ENCODE results near the gene ADGRG3.
"Not testable (repeated sequence)": the region's sequence is repeated elsewhere in the genome, so short reads cannot be mapped to it uniquely, and the experiment has no call there.

ADGRG3 gene

DNA sequence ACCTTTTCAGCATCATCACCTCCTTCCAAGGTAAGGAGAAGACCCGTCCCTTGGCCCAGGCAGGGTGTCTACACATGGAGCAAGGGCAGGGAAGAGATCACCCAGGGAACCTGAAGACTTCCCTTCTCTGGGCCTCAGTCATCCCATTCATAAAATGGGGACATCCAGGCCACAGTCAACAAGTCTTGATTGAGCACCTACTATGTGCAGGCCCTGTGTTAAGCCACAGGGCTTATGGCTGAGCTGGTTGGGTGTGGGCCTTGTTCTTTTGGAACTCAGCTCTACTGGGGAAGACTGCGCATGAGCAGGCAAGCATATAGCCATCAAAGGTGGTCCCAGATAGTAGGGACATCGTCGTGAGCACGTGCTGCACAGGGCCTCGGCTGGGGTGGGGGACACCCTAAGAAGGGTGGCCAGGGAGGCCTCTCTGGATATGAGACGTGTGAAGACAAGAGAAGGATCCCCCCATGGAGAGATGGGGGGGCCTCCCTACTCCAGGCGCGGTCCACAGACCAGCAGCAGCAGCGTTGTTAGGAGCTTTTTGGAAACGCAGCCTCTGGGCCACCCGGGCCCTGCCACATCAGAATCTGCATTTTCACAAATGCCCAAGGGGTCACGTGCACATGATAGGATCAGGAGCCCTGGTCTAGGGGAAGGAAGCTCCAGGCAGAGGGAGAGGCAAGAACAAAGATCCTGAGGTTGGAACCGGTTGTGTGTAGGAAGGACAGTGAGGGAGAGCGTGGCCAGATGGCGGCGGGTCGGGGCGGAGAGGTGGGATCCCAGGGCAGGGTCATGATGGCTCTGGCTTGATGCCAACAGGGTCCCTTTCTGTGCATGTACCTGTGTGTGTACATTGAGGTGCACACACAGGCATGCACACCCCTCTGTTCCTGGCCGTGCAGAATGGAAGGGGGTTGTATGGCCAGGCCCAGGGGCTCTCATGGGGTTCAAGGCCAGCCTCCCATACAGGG lies 5.9 kb upstream of the ADGRG3 start:
- DNase-seq (ENCODE audit: low read depth in 3 of 3, low spot score in 1 of 3): no peak

DNA sequence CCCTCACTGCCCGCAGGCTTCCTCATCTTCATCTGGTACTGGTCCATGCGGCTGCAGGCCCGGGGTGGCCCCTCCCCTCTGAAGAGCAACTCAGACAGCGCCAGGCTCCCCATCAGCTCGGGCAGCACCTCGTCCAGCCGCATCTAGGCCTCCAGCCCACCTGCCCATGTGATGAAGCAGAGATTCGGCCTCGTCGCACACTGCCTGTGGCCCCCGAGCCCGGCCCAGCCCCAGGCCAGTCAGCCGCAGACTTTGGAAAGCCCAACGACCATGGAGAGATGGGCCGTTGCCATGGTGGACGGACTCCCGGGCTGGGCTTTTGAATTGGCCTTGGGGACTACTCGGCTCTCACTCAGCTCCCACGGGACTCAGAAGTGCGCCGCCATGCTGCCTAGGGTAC lies 4.7 kb upstream of the ADGRG3 start:
- no peak for DNase-seq (ENCODE audit: low read depth in 3 of 3, low spot score in 1 of 3)

DNA sequence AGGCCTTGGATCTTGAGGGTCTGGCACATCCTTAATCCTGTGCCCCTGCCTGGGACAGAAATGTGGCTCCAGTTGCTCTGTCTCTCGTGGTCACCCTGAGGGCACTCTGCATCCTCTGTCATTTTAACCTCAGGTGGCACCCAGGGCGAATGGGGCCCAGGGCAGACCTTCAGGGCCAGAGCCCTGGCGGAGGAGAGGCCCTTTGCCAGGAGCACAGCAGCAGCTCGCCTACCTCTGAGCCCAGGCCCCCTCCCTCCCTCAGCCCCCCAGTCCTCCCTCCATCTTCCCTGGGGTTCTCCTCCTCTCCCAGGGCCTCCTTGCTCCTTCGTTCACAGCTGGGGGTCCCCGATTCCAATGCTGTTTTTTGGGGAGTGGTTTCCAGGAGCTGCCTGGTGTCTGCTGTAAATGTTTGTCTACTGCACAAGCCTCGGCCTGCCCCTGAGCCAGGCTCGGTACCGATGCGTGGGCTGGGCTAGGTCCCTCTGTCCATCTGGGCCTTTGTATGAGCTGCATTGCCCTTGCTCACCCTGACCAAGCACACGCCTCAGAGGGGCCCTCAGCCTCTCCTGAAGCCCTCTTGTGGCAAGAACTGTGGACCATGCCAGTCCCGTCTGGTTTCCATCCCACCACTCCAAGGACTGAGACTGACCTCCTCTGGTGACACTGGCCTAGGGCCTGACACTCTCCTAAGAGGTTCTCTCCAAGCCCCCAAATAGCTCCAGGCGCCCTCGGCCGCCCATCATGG lies 4.0 kb upstream of the ADGRG3 start:
- DNase-seq (ENCODE audit: low read depth in 3 of 3, low spot score in 1 of 3): no peak

DNA sequence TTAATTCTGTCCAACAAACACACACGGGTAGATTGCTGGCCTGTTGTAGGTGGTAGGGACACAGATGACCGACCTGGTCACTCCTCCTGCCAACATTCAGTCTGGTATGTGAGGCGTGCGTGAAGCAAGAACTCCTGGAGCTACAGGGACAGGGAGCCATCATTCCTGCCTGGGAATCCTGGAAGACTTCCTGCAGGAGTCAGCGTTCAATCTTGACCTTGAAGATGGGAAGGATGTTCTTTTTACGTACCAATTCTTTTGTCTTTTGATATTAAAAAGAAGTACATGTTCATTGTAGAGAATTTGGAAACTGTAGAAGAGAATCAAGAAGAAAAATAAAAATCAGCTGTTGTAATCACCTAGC lies 3.5 kb upstream of the ADGRG3 start:
- no peak for DNase-seq (ENCODE audit: low read depth in 3 of 3, low spot score in 1 of 3)

DNA sequence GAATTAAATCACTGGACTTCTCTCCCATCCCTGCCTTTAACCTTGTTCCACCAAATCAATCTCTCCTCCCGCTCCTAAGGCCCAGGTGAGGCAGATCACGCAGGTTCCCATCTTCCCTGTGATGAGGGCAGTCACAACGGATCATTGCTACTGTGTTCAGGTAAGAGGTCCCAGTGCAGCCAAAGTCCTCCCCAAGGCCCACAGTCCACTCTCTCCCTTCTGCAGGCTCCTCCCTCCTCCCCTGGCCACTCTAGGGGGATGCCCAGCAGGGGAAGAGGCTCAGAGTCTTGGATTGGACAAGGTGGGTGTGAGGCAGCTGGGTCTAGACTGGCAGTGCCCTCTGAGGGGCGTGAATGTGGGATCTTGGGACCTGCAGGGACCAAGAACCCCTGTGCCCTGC lies 2.6 kb upstream of the ADGRG3 start:
- DNase-seq (ENCODE audit: low read depth in 3 of 3, low spot score in 1 of 3): no peak

DNA sequence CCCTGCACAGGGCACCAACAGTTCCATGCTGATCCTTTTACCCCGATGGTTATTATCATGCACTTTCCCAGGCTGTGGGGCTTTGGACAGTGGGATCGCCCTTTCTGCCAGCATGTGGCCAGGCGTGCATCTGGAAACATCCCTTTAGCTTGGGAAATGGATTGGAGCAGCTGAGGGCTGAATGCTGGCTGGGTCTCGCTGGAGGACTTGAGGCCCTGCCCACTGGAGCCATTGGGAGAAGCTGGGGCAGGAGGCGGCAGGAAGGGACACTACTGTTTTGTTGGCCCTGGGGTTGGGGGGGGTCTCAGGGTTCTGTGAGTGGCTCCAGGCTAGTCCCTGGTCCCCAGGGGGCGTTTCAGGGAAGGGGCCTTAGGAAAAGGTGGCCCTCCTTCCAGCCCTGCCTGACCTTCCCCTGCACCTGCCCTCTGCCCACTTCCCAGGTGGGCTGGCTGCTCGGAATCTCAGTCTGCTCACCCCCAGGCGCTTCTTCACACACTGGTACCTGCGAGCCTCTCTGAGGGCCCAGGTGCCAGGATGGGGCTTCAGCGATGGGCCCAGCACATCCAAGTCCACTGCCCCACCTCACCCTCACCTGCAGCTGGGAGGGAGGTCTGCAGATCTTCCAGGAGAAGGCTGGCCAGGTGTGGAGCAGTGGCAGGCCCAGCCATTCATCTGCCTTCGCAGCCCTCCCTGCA lies 1.6 kb upstream of the ADGRG3 start:
- DNase-seq (ENCODE audit: low read depth in 3 of 3, low spot score in 1 of 3): no peak

DNA sequence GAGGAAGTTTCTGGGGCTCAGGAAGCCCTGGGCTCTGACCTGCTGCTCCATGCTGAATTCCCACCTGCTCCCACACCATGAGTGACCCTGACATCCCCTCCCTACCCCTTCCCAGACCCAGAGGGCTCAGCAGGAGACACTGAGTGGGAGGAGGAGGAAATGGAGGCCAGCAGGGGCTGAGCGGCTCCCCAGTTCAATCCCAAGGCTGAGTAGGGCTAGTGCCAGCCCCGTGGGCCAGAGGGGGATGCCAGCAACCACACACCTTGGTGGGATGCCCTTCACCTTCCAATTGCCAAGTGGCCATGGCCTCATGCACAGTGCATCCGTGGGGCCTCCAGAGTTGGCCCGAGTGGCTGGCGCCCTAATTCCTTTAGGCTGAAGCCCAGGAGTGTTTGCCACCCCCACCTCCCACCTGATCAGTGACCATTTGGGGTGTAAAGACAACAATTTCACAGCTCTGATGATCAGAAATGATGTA lies 1.0 kb upstream of the ADGRG3 start:
- no peak for DNase-seq (ENCODE audit: low read depth in 3 of 3, low spot score in 1 of 3)

DNA sequence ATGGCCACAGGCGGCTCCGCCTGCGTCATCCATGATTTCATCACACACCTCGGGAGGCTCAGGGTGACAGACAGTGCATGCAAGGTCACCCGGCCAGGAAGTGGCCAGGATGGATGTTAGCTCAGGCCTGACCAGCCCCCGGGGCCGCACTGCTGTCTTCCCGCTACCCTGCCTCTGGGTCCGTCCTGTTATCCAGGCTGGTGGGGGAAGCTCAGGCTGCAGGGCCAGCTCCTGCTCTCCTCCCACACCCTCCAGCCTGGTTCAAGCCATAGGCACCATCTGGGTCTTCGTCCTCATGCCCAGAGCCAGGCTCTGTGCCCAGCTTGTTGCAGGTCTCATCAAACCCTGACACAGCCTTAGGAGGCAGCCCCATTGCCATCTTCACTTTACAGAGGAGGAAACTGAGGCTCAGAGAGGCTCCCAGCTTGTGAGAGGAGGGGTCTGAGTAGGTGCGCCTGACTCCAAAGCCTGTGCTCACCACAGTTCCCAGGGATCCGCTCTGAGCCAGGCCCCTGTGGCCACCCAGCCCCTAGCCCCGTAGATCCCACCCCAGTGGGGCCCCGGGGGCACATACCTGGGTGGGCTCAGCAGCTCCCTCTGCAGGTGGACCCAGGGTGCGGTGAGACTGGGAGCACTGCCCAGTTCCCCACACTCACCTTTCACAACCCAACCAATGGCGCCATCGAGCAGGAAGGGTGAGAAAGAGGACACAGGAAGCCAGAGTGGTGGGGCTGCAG lies 412 bp upstream of the ADGRG3 start:
- no peak for DNase-seq (ENCODE audit: low read depth in 3 of 3, low spot score in 1 of 3)

DNA sequence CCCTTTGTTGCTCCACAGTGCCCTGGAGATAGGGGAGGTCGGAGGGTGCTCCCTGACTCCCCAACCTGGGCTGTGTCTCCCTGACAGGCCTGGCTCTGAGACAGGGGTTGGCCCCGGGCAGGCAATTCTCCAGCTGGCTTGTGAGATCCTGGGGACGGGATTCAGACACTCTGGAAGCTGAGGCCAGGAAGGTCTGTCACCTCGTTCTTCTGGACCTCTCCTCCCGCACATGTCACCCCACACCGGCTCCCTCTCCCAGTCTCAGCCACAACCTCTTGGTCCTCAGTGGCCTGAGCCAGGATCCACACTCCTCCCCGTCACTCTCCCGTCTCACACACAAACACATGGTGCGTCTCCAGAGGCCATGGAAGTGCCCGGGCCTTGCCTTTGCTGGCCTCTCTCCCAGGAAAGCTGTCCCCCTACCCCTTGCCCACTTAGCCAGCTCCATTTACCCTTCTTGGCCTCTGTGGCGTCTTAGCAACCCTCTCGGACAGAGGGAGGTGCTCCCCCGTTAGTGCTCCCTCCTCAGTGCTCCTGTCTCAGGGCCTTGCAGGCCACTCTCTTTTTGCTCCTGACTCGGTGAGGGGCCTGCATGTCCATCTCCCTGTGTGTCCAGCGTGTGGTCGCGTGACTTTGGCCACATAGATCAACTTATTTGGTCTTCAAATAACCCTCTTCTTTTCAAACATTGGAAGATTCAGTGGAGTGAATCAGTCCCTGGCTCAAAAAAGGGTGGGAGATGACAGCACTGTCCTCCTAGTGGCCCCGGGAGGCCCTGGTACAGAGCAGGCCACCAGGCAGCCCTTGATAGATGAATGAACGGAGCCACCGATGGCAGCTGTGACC lies 747 bp downstream of the ADGRG3 start:
- DNase-seq (ENCODE audit: low read depth in 3 of 3, low spot score in 1 of 3): no peak

DNA sequence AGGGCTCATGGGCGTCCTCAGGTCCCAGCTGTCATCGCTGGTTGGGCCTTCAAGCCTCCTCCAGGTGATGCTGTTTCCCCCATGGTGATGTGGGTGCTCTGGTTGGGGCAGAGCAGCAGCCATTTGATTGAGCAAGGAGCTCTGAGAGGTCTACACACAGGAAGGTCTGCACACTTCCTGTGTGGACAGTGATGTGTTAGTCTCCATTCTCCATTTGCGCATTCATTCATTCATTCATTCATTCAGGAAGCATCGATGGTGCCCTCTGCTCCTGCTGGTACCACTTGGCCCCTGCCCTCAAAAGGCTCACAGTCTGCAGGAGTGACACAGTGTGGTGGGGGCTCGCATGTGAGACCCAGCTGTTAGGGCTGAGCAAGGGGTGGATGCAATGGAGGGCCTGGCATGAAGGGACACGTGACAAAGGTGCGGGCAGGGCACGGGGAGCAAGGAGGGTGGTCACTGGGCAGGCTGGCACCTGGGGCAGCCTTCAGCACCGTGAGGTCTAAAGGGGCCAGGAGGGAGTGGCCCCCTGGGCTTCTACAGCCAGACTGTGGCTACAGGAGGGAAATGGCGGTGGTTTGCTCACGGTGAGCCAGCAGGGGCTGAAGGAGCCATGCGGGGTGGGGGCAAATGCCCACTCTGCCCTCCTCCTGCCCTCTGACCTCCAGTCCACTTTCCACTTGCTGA lies 1.5 kb downstream of the ADGRG3 start:
- DNase-seq (ENCODE audit: low read depth in 3 of 3, low spot score in 1 of 3): no peak

DNA sequence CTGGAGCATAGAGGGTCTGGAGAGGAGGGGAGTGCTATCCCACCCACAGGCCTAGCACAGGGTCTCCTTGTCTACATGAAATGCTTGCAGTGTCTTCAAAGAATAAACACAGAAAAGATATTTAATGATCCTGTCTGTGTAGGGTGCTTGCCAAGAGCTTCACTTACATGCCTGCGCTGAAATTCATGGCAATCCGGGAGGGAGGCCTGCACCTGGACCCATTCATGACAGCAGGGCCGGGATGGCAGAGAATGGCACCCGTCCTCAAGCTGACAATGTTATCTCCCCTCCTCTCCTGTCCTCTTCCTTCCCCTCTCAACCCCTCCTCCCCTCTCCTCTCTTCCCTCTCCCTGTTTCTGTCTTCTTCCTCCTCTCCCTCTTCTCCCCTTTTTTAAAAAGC lies 2.1 kb downstream of the ADGRG3 start:
- no peak for DNase-seq (ENCODE audit: low read depth in 3 of 3, low spot score in 1 of 3)

DNA sequence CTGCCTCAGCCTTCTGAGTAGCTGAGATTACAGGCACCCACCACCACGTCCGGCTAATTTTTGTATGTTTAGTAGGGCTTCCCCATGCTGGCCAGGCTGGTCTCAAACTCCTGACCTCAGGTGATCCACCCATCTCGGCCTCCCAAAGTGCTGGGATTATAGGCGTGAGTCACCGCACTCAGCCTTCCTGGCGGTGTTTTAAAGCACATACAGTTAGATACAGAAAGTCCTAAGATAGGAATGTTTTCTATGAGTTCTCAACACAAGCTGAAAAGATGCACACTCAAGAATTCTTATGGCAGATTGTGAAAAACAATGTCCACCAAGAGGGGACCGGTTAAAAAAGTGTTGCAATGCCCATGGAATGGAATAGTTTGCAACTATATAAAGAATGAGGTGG lies 3.3 kb downstream of the ADGRG3 start:
- not testable (repeated sequence) for DNase-seq (ENCODE audit: low read depth in 3 of 3, low spot score in 1 of 3)

DNA sequence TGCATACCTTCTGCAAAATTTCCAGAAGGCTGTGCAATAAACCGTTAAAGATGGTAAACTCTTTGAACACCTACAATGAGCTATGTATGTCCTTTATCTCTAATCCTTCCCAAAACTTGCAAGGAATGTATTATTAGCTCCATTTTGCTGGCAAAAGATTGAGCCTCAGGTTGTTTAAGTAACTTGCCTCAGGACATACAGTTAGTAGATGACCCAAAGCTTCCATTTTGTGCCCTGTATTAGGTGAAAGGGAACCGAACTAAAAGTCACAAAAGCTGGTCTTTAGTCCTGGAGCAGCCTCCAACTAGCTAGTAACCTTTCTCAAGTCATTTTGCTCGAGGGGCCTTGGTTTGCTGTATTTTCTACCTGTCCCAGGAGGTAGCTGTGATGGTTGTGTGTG lies 4.3 kb downstream of the ADGRG3 start:
- no peak for DNase-seq (ENCODE audit: low read depth in 3 of 3, low spot score in 1 of 3)

DNA sequence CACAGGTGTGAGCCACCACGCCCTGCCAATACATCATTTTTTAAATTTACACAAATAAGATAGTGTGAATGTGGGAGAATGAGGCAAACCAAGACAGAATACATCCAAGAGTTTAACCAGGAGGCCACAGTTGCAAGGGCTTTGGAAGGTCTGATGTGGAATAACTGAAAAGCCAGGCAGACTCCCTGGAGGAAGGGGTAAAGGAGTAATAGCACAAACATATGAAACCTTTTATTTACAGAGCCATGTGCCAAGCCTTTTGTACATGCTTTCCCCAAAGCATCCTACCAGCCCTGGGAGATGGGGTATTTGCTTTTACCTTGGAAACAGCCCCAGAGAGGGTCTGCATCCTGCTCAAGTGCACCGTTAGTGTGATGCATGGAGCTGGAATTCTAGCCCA lies 4.7 kb downstream of the ADGRG3 start:
- no peak for DNase-seq (ENCODE audit: low read depth in 3 of 3, low spot score in 1 of 3)

DNA sequence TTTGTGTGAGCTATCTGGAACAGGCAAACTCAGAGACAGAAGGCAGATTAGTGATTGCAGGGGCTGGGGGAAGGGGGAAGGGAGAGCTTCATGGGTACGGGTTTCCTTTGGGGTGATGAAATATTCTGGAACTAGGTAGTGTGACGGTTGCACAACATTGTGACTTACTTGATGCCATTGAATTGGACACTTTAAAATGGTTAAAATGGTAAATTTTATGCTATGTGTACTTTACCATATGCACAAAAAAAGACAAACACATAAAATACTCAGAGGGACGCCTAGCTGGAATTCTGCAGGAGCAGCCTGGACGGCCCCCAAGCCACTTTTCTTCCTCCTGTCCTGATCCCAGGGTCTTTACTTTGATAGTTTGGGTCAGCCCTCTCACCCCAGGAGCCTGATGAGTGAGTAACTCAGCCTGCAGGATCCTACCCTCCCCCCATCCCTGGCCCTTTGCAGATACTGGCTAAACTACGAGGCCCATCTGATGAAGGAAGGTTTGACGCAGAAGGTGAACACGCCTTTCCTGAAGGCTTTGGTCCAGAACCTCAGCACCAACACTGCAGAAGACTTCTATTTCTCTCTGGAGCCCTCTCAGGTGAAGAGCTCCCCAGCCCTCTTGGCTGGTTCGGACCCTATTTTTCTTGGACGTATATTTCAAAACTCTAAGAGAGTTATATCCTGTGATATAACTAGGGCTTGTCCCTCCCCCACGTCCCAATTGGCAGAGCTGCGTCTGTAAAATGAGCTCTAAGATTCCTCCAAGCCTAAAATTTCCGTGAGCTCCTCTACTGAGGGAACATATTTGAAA lies 7.8 kb downstream of the ADGRG3 start:
- no peak for DNase-seq (ENCODE audit: low read depth in 3 of 3, low spot score in 1 of 3)

DNA sequence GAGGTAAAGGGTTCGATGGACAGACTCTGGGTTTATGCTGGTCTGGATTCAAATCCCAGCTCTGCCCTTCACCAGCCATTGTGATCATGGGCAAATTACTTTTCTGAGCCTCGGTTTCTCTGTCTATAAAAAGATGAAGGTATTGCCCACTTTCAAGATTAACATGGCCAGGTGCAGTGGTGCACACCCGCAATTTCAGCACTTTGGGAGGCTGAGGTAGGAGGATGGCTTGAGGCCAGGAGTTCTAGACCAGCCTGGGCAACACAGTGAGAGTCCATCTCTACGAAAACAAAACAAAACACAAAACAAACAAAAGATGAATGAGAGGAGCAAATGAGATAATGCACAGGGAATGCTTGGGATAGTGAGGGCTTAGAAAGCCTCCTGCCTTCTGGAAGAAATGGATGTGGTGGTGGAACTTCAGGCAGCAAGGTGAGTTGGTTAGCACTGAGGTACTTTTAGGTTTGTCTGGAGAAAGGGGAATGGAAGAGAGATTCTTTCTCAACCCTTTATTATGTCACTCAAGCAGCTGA lies 8.5 kb downstream of the ADGRG3 start:
- DNase-seq (ENCODE audit: low read depth in 3 of 3, low spot score in 1 of 3): no peak

DNA sequence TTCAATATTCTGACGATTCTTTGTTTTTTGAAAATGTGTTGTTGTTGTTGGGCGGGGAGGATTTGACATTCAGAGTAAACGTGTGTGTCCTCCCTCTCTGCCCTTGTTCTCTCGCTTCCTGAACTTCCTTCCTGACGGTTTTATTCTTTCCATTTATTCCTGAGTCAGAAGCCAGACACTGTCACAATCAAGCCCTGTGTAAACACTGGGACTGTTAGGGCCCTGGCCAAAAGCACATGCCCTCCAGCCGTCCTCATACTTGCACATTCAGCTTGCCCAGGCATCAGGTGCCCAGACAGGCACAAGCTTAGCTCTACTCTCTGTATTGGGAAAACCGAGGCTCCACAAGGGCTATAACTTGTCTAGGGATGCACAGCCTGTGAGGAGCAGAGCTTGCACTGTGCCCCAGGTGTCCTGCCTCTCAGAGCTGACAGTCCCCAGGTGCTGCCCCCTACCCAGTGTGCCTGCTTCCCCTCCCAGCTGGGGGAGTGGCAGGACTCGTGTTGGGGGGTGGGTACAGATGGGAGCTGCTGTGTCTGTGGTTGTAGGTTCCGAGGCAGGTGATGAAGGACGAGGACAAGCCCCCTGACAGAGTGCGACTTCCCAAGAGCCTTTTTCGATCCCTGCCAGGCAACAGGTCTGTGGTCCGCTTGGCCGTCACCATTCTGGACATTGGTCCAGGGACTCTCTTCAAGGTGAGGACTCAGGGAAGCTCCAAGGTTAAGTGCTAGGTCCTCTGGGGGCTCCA lies 9.7 kb downstream of the ADGRG3 start:
- DNase-seq (ENCODE audit: low read depth in 3 of 3, low spot score in 1 of 3): no peak

DNA sequence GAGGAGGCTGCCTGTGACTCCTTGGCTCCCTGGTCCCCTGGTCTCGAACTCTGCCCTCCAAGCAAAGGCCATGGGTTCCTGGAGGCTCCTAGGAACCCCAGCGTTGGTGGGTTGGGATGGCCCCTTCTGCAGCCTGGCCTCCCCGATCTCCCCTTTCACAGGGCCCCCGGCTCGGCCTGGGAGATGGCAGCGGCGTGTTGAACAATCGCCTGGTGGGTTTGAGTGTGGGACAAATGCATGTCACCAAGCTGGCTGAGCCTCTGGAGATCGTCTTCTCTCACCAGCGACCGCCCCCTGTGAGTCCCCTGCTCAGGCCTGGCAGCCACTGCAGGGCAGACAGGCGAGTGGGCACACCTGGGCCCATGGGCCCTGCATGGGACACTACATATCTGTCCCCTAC lies 10.9 kb downstream of the ADGRG3 start:
- no peak for DNase-seq (ENCODE audit: low read depth in 3 of 3, low spot score in 1 of 3)

Data from stimulated activated CD4-positive, alpha-beta T cell treated with anti-CD3 and anti-CD28 coated beads, TNF-alpha, amount 100 ng/mL, for 1 hour (primary cell).